Stomach (tissue), 9 donors: ENCODE results near the gene RPTOR. TPM values are rescaled to one million over a fixed set of nuclear protein-coding genes. Genes with fewer than 3 reads are reported as not detected.

Source experiments
- DNase-seq, 2 donors: peaks; one replicate each; pipeline versions ENCODE4 v3.0.0 to v3.0.0-alpha.2; 2013 to 2019
- H3K27ac ChIP-seq, 5 donors: fragments of 200-600 bp in 4 of 5; sonication (generic) in 4 of 5; one replicate each; pipeline ENCODE4 v1.5.1; 2013 to 2019; ENCODE audit warnings: mild to moderate bottlenecking in 1 of 5, moderate library complexity in 1 of 5
- H3K27me3 ChIP-seq, 3 donors: fragments of 200-600 bp; sonication (generic); one replicate each; pipeline ENCODE4 v1.5.1; 2017 to 2019; ENCODE audit warnings: mixed run types in 1 of 3
- H3K36me3 ChIP-seq, 4 donors: fragments of 200-600 bp; sonication (generic); 1 replicate in 3 of 4; 2 replicates in 1 of 4; pipeline ENCODE4 v1.5.1; 2016 to 2019
- H3K4me1 ChIP-seq, 4 donors: fragments of 200-600 bp; sonication (generic); one replicate each; pipeline ENCODE4 v1.5.1; 2016 to 2019
- H3K4me3 ChIP-seq, 4 donors: fragments of 200-600 bp; sonication (generic) in 3 of 4; one replicate each; pipeline ENCODE4 v1.5.1; 2016 to 2019; ENCODE audit warnings: mild to moderate bottlenecking in 1 of 4
- H3K9me3 ChIP-seq, 4 donors: fragments of 200-600 bp; sonication (generic); one replicate each; pipeline ENCODE4 v1.5.1; 2016 to 2019
- EP300 ChIP-seq: sonication (generic); formaldehyde crosslinking; IDR thresholded peaks from one replicate; pipeline ENCODE4 v1.6.1; 2017; ENCODE audit warnings: antibody characterized with exemption
- POLR2A ChIP-seq, 4 donors: fragments of 450-650 bp; IDR thresholded peaks; one replicate each; pipeline ENCODE4 v1.6.1; 2016; ENCODE audit warnings: antibody characterized with exemption in 4 of 4, control low read depth in 2 of 4, mild to moderate bottlenecking in 1 of 4, moderate library complexity in 1 of 4
- POLR2AphosphoS5 ChIP-seq, 3 donors: sonication (generic); formaldehyde crosslinking; IDR thresholded peaks; one replicate each; pipeline ENCODE4 v1.6.1; 2016; ENCODE audit warnings: antibody characterized with exemption in 3 of 3
- WGBS, 5 donors: extraction: QIAGEN DNeasy Blood & Tissue Kit in 3 of 5; methylation state at CpG; one replicate each; pipeline versions ENCODE4 v1.1.5 to v1.1.7; 2013 to 2018; 5-methylcytosine and 5-hydroxymethylcytosine counted together
- intact Hi-C: fragments of 100-400 bp; cut with DNase I; formaldehyde crosslinking; loops from one replicate; pipeline ENCODE4 v1.15.1; 2023; ENCODE audit warnings: low total_unique reads
- polyA plus RNA-seq, 3 donors: library from polyadenylated mRNA; stranded (reverse); fragments of 200-250 nt; gene quantifications; one replicate each; pipeline ENCODE4 v1.2.3, GENCODE V29; 2013
- total RNA-seq, 5 donors: library from RNA; depleted of rRNA; stranded (reverse); fragments of >200 nt; gene quantifications; one replicate each; pipeline versions ENCODE4 v1.1.0 to v1.2.3, GENCODE V29; 2014 to 2016
- TF ChIP-seq, protein P1 (sequence below), 7 experiments: fragments of 450-650 bp in 4 of 7; fragments of 200-600 bp in 3 of 7; sonication (generic) in 3 of 7; IDR thresholded peaks; one replicate each; pipeline ENCODE4 v1.5.1; 2016 to 2019; ENCODE audit warnings: antibody characterized with exemption in 7 of 7, control low read depth in 2 of 7, mild to moderate bottlenecking in 1 of 7
- donor health status: healthy with polysubstance abuse.
- donor health status: Bipolar disorder and iron deficiency.
- donor health status: healthy.

Gene RPTOR
- total and polyA plus RNA-seq, 8 donors: 3.8 to 103 (median 19.3) TPM

DNA sequence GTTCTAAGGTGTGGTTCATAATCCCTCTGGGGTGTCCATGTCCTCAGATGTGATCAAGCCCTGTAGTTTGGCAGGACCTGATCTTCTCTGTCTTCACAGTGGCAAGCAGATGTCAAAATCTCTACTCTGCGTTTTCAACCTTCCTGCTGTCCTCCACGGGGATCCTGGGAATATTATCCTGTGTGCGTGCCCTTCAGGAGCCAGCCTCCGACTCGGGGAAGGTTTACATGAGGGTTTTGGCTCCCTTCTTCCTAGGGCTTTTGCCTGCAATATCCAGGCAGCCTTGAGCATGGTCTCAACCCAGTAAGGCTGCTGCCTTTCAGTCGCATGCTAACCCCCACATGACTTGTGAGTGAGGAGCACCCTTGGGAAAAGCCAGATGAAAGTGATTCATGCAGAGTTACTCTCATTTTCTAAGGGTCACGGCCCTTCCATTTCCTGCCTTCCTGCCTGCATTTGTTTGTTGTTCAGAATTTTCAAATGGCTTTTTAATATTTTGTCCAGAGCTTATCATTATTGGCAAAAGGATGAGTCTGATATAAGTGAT is 244.8 kb downstream of the RPTOR start:
- intact Hi-C loops: no loop called here
- H3K4me3 ChIP-seq: no peak overlapping the region
- H3K27ac ChIP-seq: peak overlapping the region in 3 of 5 donors; percentile 36 to 60 (median 38)
- peak in 1 of 2 donors; percentile 66 for DNase-seq
- no peaks in the 10 kb centered on the region for H3K27me3 ChIP-seq
- no peaks in the 10 kb centered on the region for H3K36me3 ChIP-seq
- WGBS, 5 donors: 66 to 84% (median 71%) methylated on average over 7 of the region's 7 CpGs
- TF ChIP-seq EP300: no peak
- peak in 1 of 3 donors; percentile 42 for TF ChIP-seq POLR2AphosphoS5 (IDR thresholded peaks at IDR 0.05)
- H3K4me1 ChIP-seq: peaks cover 17 to 57% (median 31%) of the 10 kb centered on the region in 4 donors
- no peaks in the 10 kb centered on the region for H3K9me3 ChIP-seq

DNA sequence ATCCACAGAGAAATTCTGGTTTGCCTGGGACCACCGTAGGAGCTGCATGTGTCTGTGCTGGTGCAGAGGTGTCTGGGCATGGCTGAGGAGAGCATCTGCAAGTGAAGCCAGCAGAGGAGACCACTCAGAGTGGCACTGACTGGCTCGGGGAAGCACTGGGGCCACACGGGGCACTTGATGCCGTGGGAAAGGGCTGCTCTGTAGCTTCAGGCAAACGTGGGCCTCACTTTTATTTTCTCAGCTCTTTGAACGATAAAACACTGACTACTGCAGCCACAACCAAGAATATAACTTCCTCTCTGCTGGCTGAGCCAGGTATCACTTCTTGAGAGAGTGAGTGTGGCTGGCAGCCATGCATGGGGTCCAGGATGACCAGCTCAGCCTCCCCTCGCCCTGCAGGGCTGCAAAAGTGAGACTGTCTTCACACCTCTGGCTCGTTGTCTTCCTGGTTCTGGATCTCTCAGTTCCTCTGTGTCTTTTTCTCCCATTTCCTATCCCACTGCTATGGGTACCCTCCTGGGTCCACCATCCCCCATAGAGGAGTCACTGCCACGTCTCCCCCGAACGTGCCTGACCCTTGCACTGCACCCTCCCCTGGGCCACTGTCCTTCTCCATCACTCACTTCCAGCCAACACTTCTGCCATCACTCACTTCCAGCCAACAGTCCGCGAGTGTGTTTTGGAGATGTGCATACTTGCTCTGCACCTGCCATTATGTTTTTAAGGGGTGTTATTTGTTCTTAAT is 245.6 kb downstream of the RPTOR start:
- DNase-seq: no peak
- Histone ChIP-seq H3K27ac (peak overlapping the region in 3 of 5 donors; percentile 36 to 60 (median 38)), H3K36me3 (no peaks in the 10 kb centered on the region), H3K9me3 (no peaks in the 10 kb centered on the region), H3K4me3 (no peak overlapping the region), H3K27me3 (no peaks in the 10 kb centered on the region), H3K4me1 (peaks cover 17 to 58% (median 31%) of the 10 kb centered on the region in 4 donors)
- 67 to 80% (median 79%) methylated on average over 12 to 13 of the region's 13 CpGs for WGBS, 5 donors
- intact Hi-C loops: no loop called here
- TF ChIP-seq POLR2A (IDR thresholded peaks at IDR 0.05) (no peak), EP300 (no peak), POLR2AphosphoS5 (IDR thresholded peaks at IDR 0.05) (no peak)
- TF ChIP-seq, protein P1, sequence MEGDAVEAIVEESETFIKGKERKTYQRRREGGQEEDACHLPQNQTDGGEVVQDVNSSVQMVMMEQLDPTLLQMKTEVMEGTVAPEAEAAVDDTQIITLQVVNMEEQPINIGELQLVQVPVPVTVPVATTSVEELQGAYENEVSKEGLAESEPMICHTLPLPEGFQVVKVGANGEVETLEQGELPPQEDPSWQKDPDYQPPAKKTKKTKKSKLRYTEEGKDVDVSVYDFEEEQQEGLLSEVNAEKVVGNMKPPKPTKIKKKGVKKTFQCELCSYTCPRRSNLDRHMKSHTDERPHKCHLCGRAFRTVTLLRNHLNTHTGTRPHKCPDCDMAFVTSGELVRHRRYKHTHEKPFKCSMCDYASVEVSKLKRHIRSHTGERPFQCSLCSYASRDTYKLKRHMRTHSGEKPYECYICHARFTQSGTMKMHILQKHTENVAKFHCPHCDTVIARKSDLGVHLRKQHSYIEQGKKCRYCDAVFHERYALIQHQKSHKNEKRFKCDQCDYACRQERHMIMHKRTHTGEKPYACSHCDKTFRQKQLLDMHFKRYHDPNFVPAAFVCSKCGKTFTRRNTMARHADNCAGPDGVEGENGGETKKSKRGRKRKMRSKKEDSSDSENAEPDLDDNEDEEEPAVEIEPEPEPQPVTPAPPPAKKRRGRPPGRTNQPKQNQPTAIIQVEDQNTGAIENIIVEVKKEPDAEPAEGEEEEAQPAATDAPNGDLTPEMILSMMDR (IDR thresholded peaks at IDR 0.05): no peak

DNA sequence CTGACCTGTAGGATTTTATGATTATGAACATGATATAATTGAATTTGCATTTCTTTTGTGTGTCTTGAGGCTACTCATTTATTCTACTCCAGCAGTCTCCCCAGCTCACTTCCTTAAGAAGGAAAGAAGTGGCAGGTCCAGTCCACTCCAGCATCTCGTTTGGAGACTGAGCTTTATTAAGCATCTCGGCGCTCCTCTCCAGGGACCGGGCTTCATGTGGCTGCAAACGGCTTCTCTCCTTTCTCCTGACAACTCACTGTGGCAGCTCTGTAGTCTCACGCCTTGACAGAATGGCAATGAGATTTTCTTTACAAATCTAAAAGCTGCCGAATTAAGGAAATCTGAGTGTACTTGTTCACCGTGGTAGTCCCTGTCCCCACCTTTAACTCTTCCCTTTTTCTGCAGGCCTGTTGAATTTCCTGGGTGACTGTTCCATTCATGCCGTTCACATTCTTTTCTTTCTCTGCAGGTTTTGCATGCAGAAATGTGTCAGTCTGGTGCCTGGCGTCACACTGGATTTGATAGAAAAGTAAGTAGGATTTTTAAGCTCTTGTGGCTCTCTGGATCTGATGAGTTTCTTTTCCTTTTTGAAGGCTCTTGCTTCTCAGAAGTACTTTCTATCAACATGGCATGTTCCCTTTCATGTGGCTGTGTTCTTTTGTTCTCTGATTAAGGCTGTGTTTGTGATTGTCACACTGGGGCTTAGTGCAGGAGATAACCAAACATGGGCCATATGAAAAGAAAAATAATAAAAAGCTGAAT is 246.5 kb downstream of the RPTOR start:
- no peak for DNase-seq
- no peak overlapping the region for H3K4me3 ChIP-seq
- TF ChIP-seq EP300 (no peak), POLR2A (IDR thresholded peaks at IDR 0.05) (no peak), POLR2AphosphoS5 (IDR thresholded peaks at IDR 0.05) (no peak)
- TF ChIP-seq, protein P1 (IDR thresholded peaks at IDR 0.05): no peak
- no peaks in the 10 kb centered on the region for H3K36me3 ChIP-seq
- intact Hi-C loops: no loop called here
- WGBS, 5 donors: 70 to 78% (median 76%) methylated on average over 10 of the region's 10 CpGs
- peak overlapping the region in 4 of 5 donors; percentile 54 to 82 (median 64) for H3K27ac ChIP-seq
- H3K27me3 ChIP-seq: no peaks in the 10 kb centered on the region
- H3K9me3 ChIP-seq: no peaks in the 10 kb centered on the region
- H3K4me1 ChIP-seq: peaks cover 17 to 67% (median 31%) of the 10 kb centered on the region in 4 donors

DNA sequence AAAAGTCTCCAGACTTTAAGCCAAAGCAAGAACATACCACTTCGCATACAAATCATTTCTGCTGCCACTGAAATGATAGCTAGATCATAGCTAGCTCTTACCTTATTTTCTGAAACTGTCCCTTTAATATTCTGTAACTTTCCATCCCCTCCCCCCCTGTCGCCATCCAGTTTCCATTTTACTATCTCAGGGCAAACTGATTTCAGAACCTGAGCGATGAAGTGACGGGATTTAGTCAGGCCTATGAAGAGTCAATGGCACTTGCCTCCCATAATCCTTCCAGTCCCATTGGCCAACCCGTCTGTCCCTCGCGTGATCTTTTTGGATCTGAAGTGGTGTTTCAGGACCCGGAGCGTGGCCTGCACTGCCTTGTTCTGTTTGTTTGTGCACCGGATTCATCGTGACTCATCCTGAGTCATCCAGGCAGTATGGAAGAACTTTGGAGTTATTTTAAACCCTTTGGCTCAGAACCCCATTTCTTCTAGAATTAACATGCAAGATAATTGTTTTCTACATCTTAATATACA is 247.2 kb downstream of the RPTOR start:
- 56 to 68% (median 62%) methylated on average over 11 of the region's 11 CpGs for WGBS, 5 donors
- DNase-seq: peak in 1 of 2 donors; percentile 41
- Histone ChIP-seq H3K4me1 (peaks cover 17 to 67% (median 31%) of the 10 kb centered on the region in 4 donors), H3K4me3 (no peak overlapping the region), H3K9me3 (no peaks in the 10 kb centered on the region), H3K27ac (peak overlapping the region in 4 of 5 donors; percentile 54 to 82 (median 64)), H3K27me3 (no peaks in the 10 kb centered on the region), H3K36me3 (no peaks in the 10 kb centered on the region)
- intact Hi-C loops: no loop called here
- TF ChIP-seq, protein P1 (IDR thresholded peaks at IDR 0.05): no peak
- TF ChIP-seq POLR2A (IDR thresholded peaks at IDR 0.05) (no peak), EP300 (no peak), POLR2AphosphoS5 (IDR thresholded peaks at IDR 0.05) (peak in 2 of 3 donors; percentile 51 to 70)
